Gastrocnemius medialis (tissue), 4 donors: ENCODE measurements around the gene MRGPRX4.
"Not testable (repeated sequence)": the region's sequence is repeated elsewhere in the genome, so short reads cannot be mapped to it uniquely, and the experiment has no call there.

Source experiments
- POLR2A ChIP-seq, 2 donors: fragments of 450-650 bp; IDR thresholded peaks; one replicate each; pipeline ENCODE4 v1.6.1; 2017; ENCODE audit warnings: antibody characterized with exemption in 2 of 2, mild to moderate bottlenecking in 2 of 2, moderate library complexity in 2 of 2
- TF ChIP-seq, protein P1 (sequence below), 5 experiments: fragments of 450-650 bp in 3 of 5; fragments of 200-600 bp in 2 of 5; sonication (generic) in 2 of 5; IDR thresholded peaks in 4 of 5; conservative IDR thresholded peaks in 1 of 5; 1 replicate in 4 of 5; 2 replicates in 1 of 5; pipeline ENCODE4 v1.5.1; 2016 to 2019; ENCODE audit warnings: antibody characterized with exemption in 5 of 5, mild to moderate bottlenecking in 3 of 5, moderate library complexity in 3 of 5

DNA sequence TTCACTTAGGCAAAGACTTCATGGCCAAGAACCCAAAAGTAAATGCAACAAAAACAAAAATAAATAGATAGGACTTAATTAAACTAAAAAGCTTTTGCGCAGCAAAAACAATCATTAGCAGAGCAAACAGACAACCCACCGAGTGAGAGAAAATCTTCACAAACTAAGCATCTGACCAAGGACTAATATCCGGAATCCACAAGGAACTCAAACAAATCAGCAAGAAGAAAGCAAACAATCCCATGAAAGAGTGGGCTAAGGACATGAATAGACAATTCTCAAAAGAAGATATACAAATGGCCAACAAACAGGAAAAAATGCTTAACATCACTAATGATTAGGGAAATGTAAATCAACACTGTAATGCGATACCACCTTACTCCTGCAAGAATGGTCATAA lies 41.5 kb upstream of the MRGPRX4 start:
- TF ChIP-seq, protein P1, sequence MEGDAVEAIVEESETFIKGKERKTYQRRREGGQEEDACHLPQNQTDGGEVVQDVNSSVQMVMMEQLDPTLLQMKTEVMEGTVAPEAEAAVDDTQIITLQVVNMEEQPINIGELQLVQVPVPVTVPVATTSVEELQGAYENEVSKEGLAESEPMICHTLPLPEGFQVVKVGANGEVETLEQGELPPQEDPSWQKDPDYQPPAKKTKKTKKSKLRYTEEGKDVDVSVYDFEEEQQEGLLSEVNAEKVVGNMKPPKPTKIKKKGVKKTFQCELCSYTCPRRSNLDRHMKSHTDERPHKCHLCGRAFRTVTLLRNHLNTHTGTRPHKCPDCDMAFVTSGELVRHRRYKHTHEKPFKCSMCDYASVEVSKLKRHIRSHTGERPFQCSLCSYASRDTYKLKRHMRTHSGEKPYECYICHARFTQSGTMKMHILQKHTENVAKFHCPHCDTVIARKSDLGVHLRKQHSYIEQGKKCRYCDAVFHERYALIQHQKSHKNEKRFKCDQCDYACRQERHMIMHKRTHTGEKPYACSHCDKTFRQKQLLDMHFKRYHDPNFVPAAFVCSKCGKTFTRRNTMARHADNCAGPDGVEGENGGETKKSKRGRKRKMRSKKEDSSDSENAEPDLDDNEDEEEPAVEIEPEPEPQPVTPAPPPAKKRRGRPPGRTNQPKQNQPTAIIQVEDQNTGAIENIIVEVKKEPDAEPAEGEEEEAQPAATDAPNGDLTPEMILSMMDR (IDR thresholded peaks at IDR 0.05 in 4 of 5, conservative IDR thresholded peaks at IDR 0.05 in 1 of 5), result not testable (repeated sequence)
- TF ChIP-seq POLR2A (IDR thresholded peaks at IDR 0.05), result not testable (repeated sequence)
